ENCODE data around the gene GPR158.

The GPR158 gene

GRCh38 chr10:25453619-25454018 is 278.8 kb downstream of the GPR158 start:
- no peak for DNase-seq (ENCODE audit: low read depth)
- H3K4me3 ChIP-seq (ENCODE audit: control insufficient read depth, low read depth, low read length) = no peak overlapping the region
- no peak for TF ChIP-seq CTCF (conservative IDR thresholded peaks at IDR 0.05; ENCODE audit: control insufficient read depth, insufficient read depth, low read depth, low read length)

GRCh38 chr10:25455980-25456567 is 281.3 kb downstream of the GPR158 start:
- TF ChIP-seq CTCF (conservative IDR thresholded peaks at IDR 0.05; ENCODE audit: control insufficient read depth, insufficient read depth, low read depth, low read length) = no peak
- DNase-seq (ENCODE audit: low read depth) = no peak
- no peak overlapping the region for H3K4me3 ChIP-seq (ENCODE audit: control insufficient read depth, low read depth, low read length)

GRCh38 chr10:25457552-25457951 is 282.8 kb downstream of the GPR158 start:
- no peak for DNase-seq (ENCODE audit: low read depth)
- no peak for TF ChIP-seq CTCF (conservative IDR thresholded peaks at IDR 0.05; ENCODE audit: control insufficient read depth, insufficient read depth, low read depth, low read length)
- no peak overlapping the region for H3K4me3 ChIP-seq (ENCODE audit: control insufficient read depth, low read depth, low read length)

- no peak overlapping the region for H3K4me3 ChIP-seq (ENCODE audit: control insufficient read depth, low read depth, low read length)
- TF ChIP-seq CTCF (conservative IDR thresholded peaks at IDR 0.05; ENCODE audit: control insufficient read depth, insufficient read depth, low read depth, low read length) = no peak
- DNase-seq (ENCODE audit: low read depth) = peak; percentile 1
These were observed 291.0 kb downstream of the GPR158 start for GRCh38 chr10:25465582-25466372.

- H3K4me3 ChIP-seq (ENCODE audit: control insufficient read depth, low read depth, low read length) = no peak overlapping the region
- TF ChIP-seq CTCF (conservative IDR thresholded peaks at IDR 0.05; ENCODE audit: control insufficient read depth, insufficient read depth, low read depth, low read length) = no peak
- no peak for DNase-seq (ENCODE audit: low read depth)
These were observed 293.1 kb downstream of the GPR158 start for GRCh38 chr10:25467881-25468280.

GRCh38 chr10:25481467-25481866 is 306.7 kb downstream of the GPR158 start:
- no peak for TF ChIP-seq CTCF (conservative IDR thresholded peaks at IDR 0.05; ENCODE audit: control insufficient read depth, insufficient read depth, low read depth, low read length)
- no peak for DNase-seq (ENCODE audit: low read depth)
- no peak overlapping the region for H3K4me3 ChIP-seq (ENCODE audit: control insufficient read depth, low read depth, low read length)

Measured in fibroblast of mammary gland (primary cell).